GOT3 (cell line): ENCODE results near the gene P4HA3.

ENCODE experiments used
- DNase-seq: peaks from one replicate; lab custom pipeline; 2025; ENCODE audit warnings: mixed read lengths; lab: John Stamatoyannopoulos, UW

Gene P4HA3

GRCh38 chr11:74262725-74263124 lies 48.7 kb downstream of the P4HA3 start:
- DNase-seq, result no peak

GRCh38 chr11:74257959-74258553 lies 53.4 kb downstream of the P4HA3 start:
- DNase-seq, result no peak

GRCh38 chr11:74256378-74257133 lies 54.9 kb downstream of the P4HA3 start:
- no peak for DNase-seq

GRCh38 chr11:74255741-74256375 lies 55.6 kb downstream of the P4HA3 start:
- DNase-seq, result no peak

GRCh38 chr11:74253361-74253760 lies 58.1 kb downstream of the P4HA3 start:
- no peak for DNase-seq

- DNase-seq, result no peak
These were observed 61.9 kb downstream of the P4HA3 start for GRCh38 chr11:74249496-74249895.

GRCh38 chr11:74248469-74248868 lies 63.0 kb downstream of the P4HA3 start:
- no peak for DNase-seq

GRCh38 chr11:74238243-74238642 lies 73.2 kb downstream of the P4HA3 start:
- no peak for DNase-seq

- no peak for DNase-seq
These were observed 73.9 kb downstream of the P4HA3 start for GRCh38 chr11:74237541-74237940.

- no peak for DNase-seq
These were observed 76.3 kb downstream of the P4HA3 start for GRCh38 chr11:74235121-74235520.

- no peak for DNase-seq
These were observed 77.8 kb downstream of the P4HA3 start for GRCh38 chr11:74233683-74234082.

GRCh38 chr11:74232311-74232950 lies 79.0 kb downstream of the P4HA3 start:
- DNase-seq, result no peak

GRCh38 chr11:74226907-74227306 lies 84.5 kb downstream of the P4HA3 start:
- no peak for DNase-seq

- DNase-seq, result no peak
These were observed 85.9 kb downstream of the P4HA3 start for GRCh38 chr11:74225565-74225964.

- no peak for DNase-seq
These were observed 89.6 kb downstream of the P4HA3 start for GRCh38 chr11:74221816-74222215.

- no peak for DNase-seq
These were observed 91.1 kb downstream of the P4HA3 start for GRCh38 chr11:74220376-74220775.
